Trophoblast cell (in vitro differentiated cells and primary cell): ENCODE data around the gene CD70.
"Not testable (repeated sequence)": the region's sequence is repeated elsewhere in the genome, so short reads cannot be mapped to it uniquely, and the experiment has no call there.

Experiments used
- DNase-seq, 2 donors: peaks; one replicate each; pipeline ENCODE4 v3.0.0-alpha.2; 2016
- H2AFZ ChIP-seq: 2 replicates; pipeline ENCODE4 v1.6.1; 2013; ENCODE audit warnings: low read length, moderate library complexity, mild to moderate bottlenecking; ENCODE audit not compliant: insufficient read depth, poor library complexity
- H2AK5ac ChIP-seq: 2 replicates; pipeline ENCODE4 v1.6.1; 2013; ENCODE audit warnings: mild to moderate bottlenecking, low read length
- H2BK120ac ChIP-seq: 2 replicates; pipeline ENCODE4 v1.6.1; 2013; ENCODE audit warnings: low read length, mild to moderate bottlenecking, moderate library complexity; ENCODE audit not compliant: insufficient read depth, poor library complexity
- H2BK12ac ChIP-seq: 2 replicates; pipeline ENCODE4 v1.6.1; 2013; ENCODE audit warnings: mild to moderate bottlenecking, low read length, moderate library complexity
- H2BK5ac ChIP-seq: 2 replicates; pipeline ENCODE4 v1.6.1; 2013; ENCODE audit warnings: low read length, low read depth, moderate library complexity, mild to moderate bottlenecking; ENCODE audit not compliant: poor library complexity
- H3K14ac ChIP-seq: 2 replicates; pipeline ENCODE4 v1.6.1; 2013; ENCODE audit warnings: mild to moderate bottlenecking, low read length
- H3K18ac ChIP-seq: 2 replicates; pipeline ENCODE4 v1.6.1; 2013; ENCODE audit warnings: mild to moderate bottlenecking, low read length
- H3K23ac ChIP-seq: 2 replicates; pipeline ENCODE4 v1.6.1; 2013; ENCODE audit warnings: low read length
- H3K27ac ChIP-seq: 2 replicates; pipeline ENCODE4 v1.5.1; 2013; ENCODE audit warnings: low read depth, mild to moderate bottlenecking, inconsistent platforms, low read length, moderate library complexity
- H3K27me3 ChIP-seq: 2 replicates; pipeline ENCODE4 v1.6.1; 2013; ENCODE audit warnings: inconsistent platforms, mild to moderate bottlenecking, low read length, moderate library complexity; ENCODE audit not compliant: insufficient read depth
- H3K36me3 ChIP-seq, 2 experiments: 1 replicate in 1 of 2; 2 replicates in 1 of 2; pipeline ENCODE4 v1.6.1; 2013; ENCODE audit warnings: low read length in 2 of 2, mild to moderate bottlenecking in 2 of 2, moderate library complexity in 1 of 2; ENCODE audit not compliant: insufficient read depth in 2 of 2, control insufficient read depth in 1 of 2
- H3K4ac ChIP-seq: 2 replicates; pipeline ENCODE4 v1.6.1; 2013; ENCODE audit warnings: low read depth, mild to moderate bottlenecking, low read length, moderate library complexity
- H3K4me1 ChIP-seq, 2 experiments: 1 replicate in 1 of 2; 2 replicates in 1 of 2; pipeline ENCODE4 v1.6.1; 2013; ENCODE audit warnings: low read length in 2 of 2, mild to moderate bottlenecking in 2 of 2, moderate library complexity in 1 of 2; ENCODE audit not compliant: insufficient read depth in 2 of 2, control insufficient read depth in 1 of 2
- H3K4me2 ChIP-seq: 2 replicates; pipeline ENCODE4 v1.6.1; 2013; ENCODE audit warnings: inconsistent platforms, mild to moderate bottlenecking, low read length, moderate library complexity
- H3K4me3 ChIP-seq: 2 replicates; pipeline ENCODE4 v1.5.1; 2013; ENCODE audit warnings: mild to moderate bottlenecking, low read depth, low read length, inconsistent platforms
- H3K79me1 ChIP-seq: one replicate; pipeline ENCODE4 v1.6.1; 2013; ENCODE audit warnings: low read length
- H3K79me2 ChIP-seq: 2 replicates; pipeline ENCODE4 v1.6.1; 2013; ENCODE audit warnings: low read length, mild to moderate bottlenecking; ENCODE audit not compliant: control insufficient read depth, insufficient read depth, poor library complexity
- H3K9ac ChIP-seq: 2 replicates; pipeline ENCODE4 v1.6.1; 2013; ENCODE audit warnings: mild to moderate bottlenecking, low read length
- H3K9me3 ChIP-seq: 2 replicates; pipeline ENCODE4 v1.6.1; 2013; ENCODE audit warnings: low read depth, mild to moderate bottlenecking, control low read depth, inconsistent platforms, low read length; ENCODE audit not compliant: insufficient read depth
- H4K12ac ChIP-seq: 2 replicates; pipeline ENCODE4 v1.6.1; 2013; ENCODE audit warnings: low read depth, mild to moderate bottlenecking, low read length, moderate library complexity
- H4K8ac ChIP-seq: 2 replicates; pipeline ENCODE4 v1.6.1; 2013; ENCODE audit warnings: low read depth, mild to moderate bottlenecking, low read length, moderate library complexity
- H4K91ac ChIP-seq: one replicate; pipeline ENCODE4 v1.6.1; 2013; ENCODE audit warnings: low read depth, mild to moderate bottlenecking, low read length, moderate library complexity
- WGBS: extraction: QIAGEN DNeasy Blood & Tissue Kit; methylation state at CpG from one replicate; pipeline ENCODE4 v1.1.7; 2013; ENCODE audit warnings: missing lambda C conversion rate; ENCODE audit not compliant: insufficient read length, insufficient coverage; ENCODE audit errors: extremely low coverage; 5-methylcytosine and 5-hydroxymethylcytosine counted together

The CD70 gene

GRCh38 chr19:6632747-6633455 is 42.0 kb upstream of the CD70 start:
- H4K91ac ChIP-seq, H3K4ac ChIP-seq, H3K4me3 ChIP-seq, H3K4me2 ChIP-seq, H2BK12ac ChIP-seq, H4K8ac ChIP-seq, H3K18ac ChIP-seq, H2BK5ac ChIP-seq, H3K14ac ChIP-seq, H3K36me3 ChIP-seq, H3K27me3 ChIP-seq, H3K9me3 ChIP-seq, H4K12ac ChIP-seq, H3K4me1 ChIP-seq, H3K27ac ChIP-seq, H2AK5ac ChIP-seq, H3K9ac ChIP-seq, H3K79me1 ChIP-seq, H2BK120ac ChIP-seq, H3K23ac ChIP-seq, H3K79me2 ChIP-seq, H2AFZ ChIP-seq: not testable (repeated sequence)
- WGBS: no CpG with 5 or more reads among the region's 26 CpGs
- DNase-seq: peak; percentile 77 to 83

GRCh38 chr19:6632002-6632621 is 41.2 kb upstream of the CD70 start:
- Histone ChIP-seq H3K9ac (no peak overlapping the region), H3K4ac (no peak overlapping the region), H3K14ac (no peak overlapping the region), H3K4me3 (no peak overlapping the region), H2AK5ac (no peak overlapping the region), H3K9me3 (peaks cover 1% of the 10 kb centered on the region), H2BK12ac (no peak overlapping the region), H3K27me3 (no peaks in the 10 kb centered on the region), H3K79me2 (no peaks in the 10 kb centered on the region), H2BK5ac (no peak overlapping the region), H3K79me1 (no peaks in the 10 kb centered on the region), H3K18ac (no peak overlapping the region), H3K4me1 (no peaks in the 10 kb centered on the region), H3K23ac (no peak overlapping the region), H2AFZ (no peak overlapping the region), H2BK120ac (no peak overlapping the region), H4K8ac (no peak overlapping the region), H3K4me2 (no peak overlapping the region), H4K91ac (no peak overlapping the region), H4K12ac (no peak overlapping the region), H3K27ac (no peak overlapping the region), H3K36me3 (no peaks in the 10 kb centered on the region)
- peak; percentile 65 to 92 for DNase-seq
- no CpG with 5 or more reads among the region's 12 CpGs for WGBS

DNA sequence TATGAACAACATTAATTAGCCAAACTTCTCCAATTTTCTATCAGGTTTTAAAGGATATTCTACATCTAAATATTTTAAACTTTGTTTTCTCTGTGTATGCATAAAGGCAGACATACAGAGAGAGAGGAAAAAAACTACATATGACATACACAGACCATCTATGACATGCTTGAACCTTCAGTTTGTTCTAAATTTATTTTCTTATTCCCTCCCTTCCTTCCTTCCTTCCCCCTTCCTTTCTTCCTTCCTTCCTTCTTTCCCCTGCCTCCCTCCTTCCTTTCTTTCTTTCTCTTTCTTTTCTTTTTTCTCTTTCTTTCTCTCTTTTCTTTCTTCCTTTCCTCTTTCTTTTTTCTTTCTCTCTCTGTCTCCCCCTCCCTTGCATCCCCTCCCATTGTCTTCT is 35.8 kb upstream of the CD70 start:
- Histone ChIP-seq H3K23ac (no peak overlapping the region), H3K14ac (no peak overlapping the region), H3K4me3 (no peak overlapping the region), H2BK5ac (no peak overlapping the region), H2BK120ac (no peak overlapping the region), H3K27me3 (no peaks in the 10 kb centered on the region), H4K8ac (no peak overlapping the region), H2AK5ac (no peak overlapping the region), H3K79me1 (no peaks in the 10 kb centered on the region), H3K9me3 (peaks cover 4% of the 10 kb centered on the region), H2BK12ac (no peak overlapping the region), H3K4ac (no peak overlapping the region), H3K18ac (no peak overlapping the region), H3K4me2 (no peak overlapping the region), H4K91ac (no peak overlapping the region), H3K27ac (no peak overlapping the region), H3K9ac (no peak overlapping the region), H4K12ac (no peak overlapping the region), H2AFZ (no peak overlapping the region), H3K36me3 (no peaks in the 10 kb centered on the region), H3K79me2 (no peaks in the 10 kb centered on the region), H3K4me1 (no peaks in the 10 kb centered on the region)
- DNase-seq: no peak

DNA sequence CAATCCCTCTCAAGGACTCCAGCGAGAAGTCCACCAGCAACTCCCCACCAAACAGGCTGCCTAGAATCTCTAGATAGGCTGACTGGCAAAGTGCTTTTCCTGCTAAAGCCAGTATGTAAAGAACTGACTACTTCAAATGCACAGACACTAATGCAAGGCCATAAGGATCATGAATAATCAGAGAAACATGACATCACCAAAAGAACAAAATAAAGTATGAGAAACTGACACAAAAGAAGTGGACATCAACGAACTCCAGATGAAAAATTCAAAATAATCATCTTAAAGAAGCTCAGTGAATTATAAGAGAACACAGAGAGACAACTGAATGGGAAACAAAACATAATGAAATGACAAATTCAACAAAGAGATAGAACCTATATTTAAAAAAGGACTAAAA is 26.4 kb upstream of the CD70 start:
- Histone ChIP-seq H4K91ac (no peak overlapping the region), H3K4ac (no peak overlapping the region), H3K36me3 (no peaks in the 10 kb centered on the region), H3K9ac (peak overlapping the region; percentile 58), H3K79me2 (no peaks in the 10 kb centered on the region), H3K14ac (no peak overlapping the region), H4K8ac (no peak overlapping the region), H4K12ac (no peak overlapping the region), H3K27ac (no peak overlapping the region), H3K27me3 (no peaks in the 10 kb centered on the region), H3K9me3 (peaks cover 4% of the 10 kb centered on the region), H3K4me1 (no peaks in the 10 kb centered on the region), H2AFZ (no peak overlapping the region), H3K79me1 (no peaks in the 10 kb centered on the region), H3K4me3 (no peak overlapping the region), H3K23ac (no peak overlapping the region), H2BK12ac (no peak overlapping the region), H2BK120ac (no peak overlapping the region), H3K18ac (no peak overlapping the region), H2BK5ac (no peak overlapping the region), H2AK5ac (no peak overlapping the region), H3K4me2 (no peak overlapping the region)
- WGBS: no CpG with 5 or more reads among the region's 2 CpGs
- DNase-seq: no peak
